Right renal pelvis (tissue), 4 donors: ENCODE measurements around the gene PUM1. TPM values are rescaled to one million over a fixed set of nuclear protein-coding genes. Genes with fewer than 3 reads are reported as not detected.
"Not testable (repeated sequence)": the region's sequence is repeated elsewhere in the genome, so short reads cannot be mapped to it uniquely, and the experiment has no call there.

Experiments used
- DNase-seq, 4 donors: peaks; one replicate each; pipeline ENCODE4 v3.0.0-alpha.2; 2013; ENCODE audit warnings: low read depth in 4 of 4, low spot score in 3 of 4, missing footprints in 1 of 4
- polyA plus RNA-seq, 4 donors: library from polyadenylated mRNA; unstranded; fragments of 120-200 nt; gene quantifications; one replicate each; pipeline ENCODE4 v1.2.1, GENCODE V29; 2013; ENCODE audit not compliant: insufficient read length in 4 of 4

PUM1 gene
- polyA plus RNA-seq, 4 donors, result 103 to 128 (median 120) TPM

GRCh38 chr1:31000301-31000700 lies 65.2 kb downstream of the PUM1 start:
- no peak for DNase-seq

GRCh38 chr1:30998887-30999286 lies 66.6 kb downstream of the PUM1 start:
- no peak for DNase-seq

DNA sequence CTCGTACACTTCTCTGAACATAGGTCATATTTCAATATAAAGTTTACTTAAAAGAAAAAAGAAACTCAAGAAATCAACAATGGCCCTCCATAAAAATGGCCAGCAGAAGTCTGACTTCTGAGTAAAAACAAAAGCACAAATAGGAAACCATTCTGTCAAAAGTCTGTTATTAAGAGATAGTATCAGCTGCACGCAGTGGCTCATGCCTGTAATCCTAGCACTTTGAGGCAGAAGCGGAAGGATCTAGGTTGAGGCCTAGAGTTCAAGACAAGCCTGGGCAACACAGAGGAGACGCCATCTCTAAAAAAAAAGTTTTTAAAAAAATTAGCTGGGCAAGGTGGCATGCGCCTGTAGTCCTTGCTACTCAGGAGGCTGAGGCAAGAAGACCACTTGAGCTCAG lies 67.3 kb downstream of the PUM1 start:
- DNase-seq, result no peak

GRCh38 chr1:30997463-30998057 lies 68.0 kb downstream of the PUM1 start:
- DNase-seq, result no peak

GRCh38 chr1:30995990-30996612 lies 69.4 kb downstream of the PUM1 start:
- DNase-seq, result no peak

DNA sequence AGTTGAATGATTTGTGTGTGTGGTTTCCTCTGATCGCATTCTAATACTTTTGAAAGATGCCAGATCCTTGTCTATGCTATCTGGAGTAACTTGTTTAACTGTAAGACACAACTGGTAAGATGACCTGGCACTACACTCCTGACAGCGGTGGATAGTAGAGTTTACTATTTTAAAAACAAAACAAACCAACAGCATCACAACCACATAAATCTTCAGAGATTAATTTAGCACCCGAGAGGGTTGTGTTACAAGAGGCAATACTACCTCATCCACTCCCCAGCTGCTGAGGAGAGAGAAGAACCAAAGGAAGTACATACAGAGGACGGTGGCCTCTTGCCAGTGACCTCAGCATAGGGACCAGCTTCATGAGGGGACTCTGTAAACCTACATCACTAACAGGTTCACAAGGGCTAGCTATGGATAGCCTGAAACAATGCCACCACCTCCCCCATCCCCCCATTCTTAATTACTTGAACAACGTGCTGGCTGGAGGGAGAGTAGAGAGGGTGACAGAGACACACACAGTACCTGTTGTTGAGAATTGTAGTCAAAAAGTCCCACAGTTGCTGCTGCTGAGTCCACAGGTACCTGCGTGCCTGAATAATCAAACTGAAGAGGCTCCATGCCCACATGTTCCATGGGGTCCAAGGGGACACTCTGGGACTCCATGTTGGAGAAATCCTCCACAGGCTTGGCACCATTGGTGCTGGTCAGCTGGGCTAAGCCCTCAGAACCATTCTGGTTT lies 73.5 kb downstream of the PUM1 start:
- DNase-seq, result peak in 1 of 4 donors; percentile 36

DNA sequence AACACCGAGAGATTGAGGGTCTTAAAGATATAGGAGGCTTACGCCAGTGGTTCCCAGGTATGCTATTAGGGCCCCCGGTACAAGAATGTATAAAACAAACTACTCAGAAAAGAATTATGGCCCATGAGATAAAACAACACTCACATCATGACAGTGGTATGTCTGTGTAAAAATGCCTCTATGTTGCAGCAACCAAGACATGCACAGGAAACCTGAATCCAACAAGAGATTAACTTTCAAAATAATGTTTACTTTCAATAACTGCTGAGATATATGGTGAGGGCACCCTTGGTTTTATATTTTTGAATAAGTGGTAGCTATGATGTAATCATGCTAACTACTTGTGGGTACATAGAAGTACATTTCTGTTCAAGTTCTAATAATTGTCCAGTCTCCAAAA lies 74.9 kb downstream of the PUM1 start:
- no peak for DNase-seq

GRCh38 chr1:30988045-30988444 lies 77.5 kb downstream of the PUM1 start:
- DNase-seq, result no peak

- no peak for DNase-seq
Measured at GRCh38 chr1:30986755-30987154, 78.8 kb downstream of the PUM1 start.

GRCh38 chr1:30984991-30985503 lies 80.5 kb downstream of the PUM1 start:
- DNase-seq, result no peak

- DNase-seq, result no peak
Measured at GRCh38 chr1:30984165-30984889, 81.2 kb downstream of the PUM1 start.

DNA sequence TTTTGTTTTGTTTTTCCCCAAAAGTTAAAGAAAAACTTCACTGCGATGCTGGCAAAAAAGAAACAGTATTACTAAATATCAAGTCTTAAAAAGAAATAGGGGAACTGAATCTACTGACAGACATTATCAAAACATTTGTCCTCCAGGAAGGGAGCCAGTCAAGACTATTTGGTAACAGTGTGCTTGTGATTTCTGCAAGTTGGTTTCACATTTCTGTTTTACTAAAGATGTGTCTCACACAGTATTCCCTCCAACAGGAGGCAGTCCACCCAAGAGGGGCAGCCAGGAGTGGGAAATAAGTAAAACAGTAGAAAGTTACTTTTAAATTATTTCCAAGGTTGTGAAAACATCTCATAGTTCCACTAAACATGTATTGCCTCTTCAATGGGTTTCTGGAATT lies 82.6 kb downstream of the PUM1 start:
- DNase-seq, result no peak

GRCh38 chr1:30982431-30982830 lies 83.1 kb downstream of the PUM1 start:
- DNase-seq, result no peak

DNA sequence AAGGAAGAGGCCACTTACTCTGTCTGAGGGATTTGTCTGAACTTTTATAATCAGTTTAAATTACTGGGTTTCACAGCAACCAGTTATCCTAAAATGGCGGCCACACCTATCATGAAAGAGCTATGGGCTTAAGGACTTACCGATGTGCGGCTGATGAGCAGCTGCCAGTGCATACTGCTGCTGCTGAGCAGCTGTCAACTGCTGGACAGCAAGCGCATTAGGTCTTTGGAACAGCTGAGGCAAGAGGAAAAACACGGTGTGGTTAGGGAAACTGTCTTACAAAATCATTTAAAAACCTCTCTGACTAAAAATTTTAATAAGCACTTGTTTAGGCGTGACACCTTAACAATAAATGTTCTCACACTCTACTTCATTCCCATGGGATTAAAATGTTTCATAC lies 84.3 kb downstream of the PUM1 start:
- no peak for DNase-seq

DNA sequence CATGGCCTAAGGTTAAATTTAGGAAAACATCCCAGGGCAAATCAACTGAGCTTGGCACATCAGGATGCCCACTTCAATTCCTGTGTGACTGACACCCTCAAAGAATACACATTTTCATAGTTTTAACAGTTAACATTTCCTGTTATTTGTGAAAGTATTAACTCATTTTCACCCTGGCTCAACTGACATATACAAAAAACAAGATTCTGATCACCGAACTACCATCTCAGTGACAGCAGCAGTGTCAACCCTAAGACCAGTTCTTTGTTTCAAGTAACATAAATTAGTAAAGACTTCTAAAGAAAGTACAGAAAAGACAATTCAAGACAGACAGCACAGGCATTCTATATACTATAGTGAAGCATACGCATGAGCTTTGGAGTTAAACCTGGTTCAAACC lies 88.0 kb downstream of the PUM1 start:
- DNase-seq, result no peak

DNA sequence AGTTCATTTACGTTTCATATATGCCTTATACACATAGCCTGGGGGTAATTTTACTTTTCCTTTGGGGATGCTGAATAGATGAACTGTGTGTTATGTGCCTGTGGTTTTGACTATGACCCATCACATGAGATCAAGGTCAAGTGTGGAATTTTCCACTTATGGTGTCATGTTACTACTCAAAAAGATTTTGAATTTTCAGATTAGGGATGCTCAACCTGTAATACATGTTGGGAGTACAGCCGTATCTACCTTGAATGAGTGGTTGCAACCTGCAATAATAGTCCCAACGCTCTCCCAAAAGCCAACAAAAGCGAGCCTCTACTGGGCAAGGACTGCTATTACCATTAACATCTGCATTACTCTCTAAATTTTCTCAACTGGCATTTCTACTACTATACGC lies 88.4 kb downstream of the PUM1 start:
- DNase-seq, result no peak

GRCh38 chr1:30976143-30976542 lies 89.4 kb downstream of the PUM1 start:
- DNase-seq, result no peak

DNA sequence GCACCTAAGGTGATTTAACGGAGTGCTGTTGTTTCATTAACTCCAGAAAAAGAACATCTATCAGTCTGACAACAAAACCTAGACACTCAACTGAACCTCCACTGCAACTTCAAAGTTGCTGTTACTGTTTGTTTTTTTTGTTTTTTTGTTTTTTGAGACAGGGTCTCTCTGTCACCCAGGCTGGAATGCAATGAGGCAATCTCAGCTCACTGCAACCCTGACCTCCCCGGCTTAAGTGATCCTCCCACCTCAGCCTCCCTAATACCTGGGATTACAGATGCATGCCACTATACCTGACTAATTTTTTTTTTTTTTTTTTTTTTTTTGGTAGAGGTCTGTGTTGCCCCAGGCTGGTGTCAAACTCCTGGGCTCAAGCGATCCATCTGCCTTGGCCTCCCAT lies 90.3 kb downstream of the PUM1 start:
- DNase-seq, result no peak

- no peak for DNase-seq
Measured at GRCh38 chr1:30974536-30974935, 91.0 kb downstream of the PUM1 start.

DNA sequence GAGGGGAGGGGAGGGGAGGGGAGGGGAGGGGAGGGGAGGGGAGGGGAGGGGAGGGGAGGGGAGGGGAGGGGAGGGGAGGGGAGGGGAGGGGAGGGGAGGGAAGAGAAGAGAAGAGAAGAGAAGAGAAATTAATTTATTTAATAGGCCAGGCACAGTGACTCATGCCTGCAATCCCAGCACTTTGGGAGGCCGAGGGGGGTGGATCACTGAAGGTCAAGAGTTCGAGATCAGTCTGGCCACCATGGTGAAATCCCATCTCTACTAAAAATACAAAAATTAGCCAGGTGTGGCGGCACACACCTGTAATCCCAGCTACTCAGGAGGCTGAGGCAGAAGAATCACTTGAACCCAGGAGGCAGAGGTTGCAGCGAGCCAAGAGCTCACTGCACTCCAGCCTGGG lies 93.2 kb downstream of the PUM1 start:
- DNase-seq, result not testable (repeated sequence)

DNA sequence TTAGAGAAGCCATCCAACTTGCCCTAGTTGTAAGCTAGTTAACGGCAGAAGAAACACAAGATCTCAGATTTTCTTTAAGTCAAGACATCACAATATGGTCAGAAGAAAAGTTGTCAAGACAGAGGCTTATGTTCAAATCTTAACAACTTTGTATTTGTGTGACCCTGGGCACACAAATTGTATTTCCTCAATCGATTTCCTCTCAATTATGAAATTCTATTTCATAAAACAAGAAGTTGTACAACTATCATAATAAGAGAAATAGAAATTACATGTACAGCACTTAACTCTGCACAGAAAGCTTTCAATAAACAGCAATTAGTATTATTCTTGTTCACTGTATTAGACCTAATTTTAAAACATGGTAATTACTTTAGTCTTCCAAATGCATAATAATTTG lies 94.0 kb downstream of the PUM1 start:
- no peak for DNase-seq
